HG02981 (cell line): ENCODE results near the gene TMA7.
"Not testable (repeated sequence)": the region's sequence is repeated elsewhere in the genome, so short reads cannot be mapped to it uniquely, and the experiment has no call there.

Experiments used
- ATAC-seq: cut with Tn5 transposase; IDR thresholded peaks from one replicate; pipeline ENCODE4 v1.9.1; 2021; ENCODE audit warnings: mild to moderate bottlenecking, moderate library complexity; ENCODE audit not compliant: unreplicated experiment

TMA7 gene

DNA sequence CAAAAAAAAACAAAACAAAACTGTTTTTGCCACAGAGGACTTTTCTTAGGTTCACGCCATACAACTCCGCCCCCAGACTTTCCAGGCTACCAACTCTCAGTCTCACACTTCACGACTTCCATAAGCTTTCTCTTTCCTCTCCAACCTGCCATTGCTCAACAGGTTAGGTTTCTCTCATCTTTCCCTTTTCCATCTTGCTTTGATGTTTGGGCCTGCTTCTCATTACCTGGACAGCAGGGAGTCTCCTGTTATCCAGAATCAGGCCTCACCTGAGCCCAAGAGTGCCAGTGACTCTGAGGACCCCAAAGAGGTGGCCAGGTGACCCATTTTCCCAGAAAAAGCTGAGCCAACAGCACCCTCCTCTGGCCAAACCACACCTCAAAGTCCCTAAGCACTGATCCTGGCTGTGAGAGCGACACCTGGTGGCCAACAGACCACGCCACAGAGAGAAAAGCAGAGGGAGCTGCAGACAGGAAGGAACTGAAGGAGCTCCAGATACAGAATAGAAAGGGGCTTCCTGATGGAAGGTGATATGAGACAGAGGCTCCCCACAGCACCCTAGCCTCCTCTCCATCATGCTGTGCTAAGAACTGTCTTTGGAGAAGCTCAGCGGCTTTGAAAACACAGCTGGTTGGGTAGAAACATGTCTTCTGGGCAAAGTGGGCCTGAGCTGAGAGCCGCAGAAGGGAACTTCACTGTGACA lies 4.1 kb upstream of the TMA7 start:
- ATAC-seq: no peak

DNA sequence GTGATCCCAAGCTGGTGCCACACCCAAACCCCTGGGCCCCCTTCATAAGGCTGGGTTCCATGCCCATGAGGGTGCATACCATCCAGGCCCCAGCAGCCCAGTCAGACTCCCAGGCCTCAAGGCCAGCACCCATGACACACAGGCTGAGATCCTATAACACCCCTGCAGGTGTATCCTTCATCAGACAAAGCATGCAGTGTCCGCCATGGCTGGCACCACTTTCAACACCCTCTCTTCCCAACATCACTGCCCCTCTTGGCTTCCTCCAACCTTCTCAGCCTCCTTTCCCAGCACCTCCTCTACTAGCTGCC lies 3.6 kb upstream of the TMA7 start:
- ATAC-seq: no peak

DNA sequence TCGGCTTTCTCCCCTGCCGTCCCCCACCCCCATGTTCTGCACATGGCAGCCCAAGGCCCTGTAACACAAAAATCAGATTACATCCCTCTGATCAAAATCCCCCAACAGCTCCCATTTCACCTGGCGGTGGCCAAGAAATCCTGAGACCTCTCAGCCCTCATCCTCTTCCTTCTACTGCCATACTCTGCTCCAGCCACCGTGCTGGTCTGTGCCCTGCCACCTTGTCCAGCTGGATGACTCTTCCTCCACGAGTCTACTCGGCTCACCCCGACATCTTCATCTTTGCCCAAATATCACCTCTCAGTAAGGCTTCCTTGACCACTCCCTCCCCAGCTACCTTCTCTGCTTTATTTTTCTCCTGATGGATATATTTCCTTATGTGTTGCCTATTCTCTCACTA lies 3.2 kb upstream of the TMA7 start:
- ATAC-seq: no peak

DNA sequence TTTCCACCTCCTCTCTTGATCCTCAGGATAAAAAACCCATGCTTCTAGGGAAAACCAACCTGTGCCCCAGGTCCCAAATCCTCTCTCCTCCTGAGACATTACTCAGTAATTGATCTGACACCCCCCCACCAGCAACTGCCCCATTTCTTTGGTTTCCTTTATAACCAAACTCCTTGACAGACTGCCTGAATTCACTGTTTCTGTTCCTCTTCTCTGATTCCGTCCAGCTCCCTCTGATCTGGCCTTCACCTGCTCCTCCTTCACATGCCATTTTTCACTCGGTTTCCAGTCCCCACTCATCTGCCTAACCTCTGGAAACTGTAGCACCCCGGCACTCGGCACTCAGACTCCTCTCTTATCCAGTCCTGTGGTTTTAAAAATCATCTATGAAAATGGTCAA lies 2.2 kb upstream of the TMA7 start:
- no peak for ATAC-seq

DNA sequence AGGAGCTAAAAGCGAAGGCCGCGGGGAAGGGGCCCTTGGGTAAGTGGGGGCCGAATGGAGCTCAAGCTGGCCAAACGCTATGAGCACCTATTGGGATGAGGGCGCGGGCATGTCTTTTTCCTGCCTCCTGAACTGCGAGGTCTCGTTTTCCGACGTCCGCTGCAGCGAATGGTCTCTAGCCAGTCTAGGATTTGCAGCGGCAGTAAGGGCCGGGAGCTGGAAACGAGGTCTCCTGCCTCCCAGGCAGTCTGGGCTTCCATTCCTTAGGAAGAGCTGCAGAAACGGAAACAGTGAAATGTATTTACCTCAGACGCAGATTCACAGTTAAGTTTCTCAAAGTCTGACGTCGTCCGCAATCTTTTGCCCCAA lies 517 bp downstream of the TMA7 start:
- ATAC-seq: no peak

DNA sequence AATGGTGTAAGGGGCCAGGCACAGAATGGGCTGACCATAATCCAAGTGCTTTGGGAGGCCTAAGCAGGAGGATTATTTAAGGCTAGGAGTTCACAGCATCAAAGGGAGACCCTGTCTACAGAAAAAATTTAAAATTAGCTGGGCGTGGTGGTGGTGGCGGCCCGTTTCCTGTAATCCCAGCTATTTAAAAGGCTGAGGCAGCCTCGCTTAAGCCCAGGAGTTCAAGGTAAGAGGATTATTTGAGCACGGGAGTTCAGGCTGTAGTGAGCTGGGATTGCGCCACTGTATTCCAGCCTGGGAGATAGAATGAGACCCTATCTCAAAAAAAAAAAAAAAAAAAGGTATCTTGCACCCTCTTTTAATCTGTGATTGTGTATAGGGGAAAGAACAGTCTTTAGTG lies 1.9 kb downstream of the TMA7 start:
- ATAC-seq: no peak

DNA sequence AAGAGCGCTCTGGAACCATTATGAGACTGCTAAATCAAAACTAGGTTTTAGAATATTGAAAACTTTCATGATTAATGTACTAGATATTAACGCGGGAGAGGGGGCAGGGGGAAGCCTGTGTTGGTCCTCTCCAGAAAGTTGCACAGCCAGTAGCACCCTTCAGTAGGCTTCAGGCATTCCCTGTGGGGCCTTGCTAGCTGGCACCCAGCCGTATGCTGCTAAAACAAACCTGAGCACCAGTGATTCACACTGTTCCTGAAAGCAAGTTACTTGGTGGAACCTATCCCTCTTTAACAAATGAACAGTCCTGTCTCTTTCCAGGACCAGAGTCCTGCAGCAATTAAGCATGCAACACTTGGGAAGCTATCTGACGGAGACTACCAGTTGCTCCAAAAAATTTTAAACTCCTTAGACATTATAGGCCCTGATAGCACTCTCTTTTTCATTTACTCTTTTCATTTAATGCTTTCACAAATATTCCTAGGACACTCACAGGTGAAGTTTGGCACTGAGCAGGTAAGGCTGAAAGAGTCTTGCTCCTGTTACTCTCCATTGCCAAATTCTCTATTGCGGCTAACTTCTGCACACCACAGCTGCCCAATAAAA lies 5.3 kb downstream of the TMA7 start:
- no peak for ATAC-seq

DNA sequence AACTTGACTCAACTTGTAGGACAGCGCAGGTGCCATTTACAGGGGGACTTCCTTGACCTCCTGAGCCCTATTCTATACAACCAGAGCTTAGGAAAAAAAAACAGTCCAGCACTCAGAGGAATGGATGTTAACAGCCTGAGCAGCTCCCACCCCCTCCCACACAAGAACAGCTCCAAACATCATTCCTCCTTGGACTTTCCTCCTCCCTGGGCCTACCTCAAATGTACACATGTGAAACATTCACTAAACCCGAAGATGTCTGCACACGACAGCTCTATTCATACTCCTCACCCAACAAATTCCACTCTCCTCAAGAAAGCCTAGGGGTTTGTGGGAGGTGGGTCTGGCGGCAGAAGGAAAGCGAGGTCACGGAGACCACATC lies 6.0 kb downstream of the TMA7 start:
- ATAC-seq: no peak

DNA sequence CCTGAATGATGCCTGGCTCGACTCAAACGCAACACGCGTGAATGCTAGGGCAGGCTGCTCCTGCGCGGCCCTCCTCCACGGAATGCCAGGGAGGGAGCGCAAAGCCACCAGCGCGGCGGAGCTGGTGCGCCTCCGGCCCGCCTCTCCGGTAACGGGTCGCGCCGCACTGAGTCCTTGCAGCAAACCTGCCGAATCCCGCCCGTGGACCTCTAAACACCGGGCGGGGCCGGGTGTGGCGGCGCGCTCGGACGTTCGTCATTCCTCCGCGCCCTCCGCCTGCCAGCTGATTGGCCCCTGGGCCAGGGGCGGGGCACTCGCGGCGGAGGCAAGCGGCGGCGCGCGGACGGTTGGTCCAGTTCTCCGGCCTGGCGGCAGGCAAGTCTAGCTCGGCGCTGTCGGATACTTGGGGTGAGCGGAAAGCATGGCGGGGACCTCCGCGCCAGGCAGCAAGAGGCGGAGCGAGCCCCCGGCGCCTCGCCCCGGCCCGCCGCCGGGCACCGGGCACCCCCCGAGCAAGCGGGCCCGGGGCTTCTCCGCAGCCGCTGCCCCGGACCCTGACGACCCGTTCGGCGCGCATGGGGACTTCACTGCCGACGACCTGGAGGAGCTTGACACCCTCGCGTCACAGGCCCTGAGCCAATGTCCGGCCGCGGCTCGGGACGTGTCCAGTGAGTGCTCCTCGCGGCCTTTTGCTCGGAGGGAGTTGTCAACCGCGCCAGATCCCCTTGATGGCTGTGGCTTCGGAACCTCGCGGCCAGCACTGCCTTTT lies 6.6 kb downstream of the TMA7 start, which contains the start of gene ATRIP:
ATRIP (plus strand) TSS at position 313 of the 769 bp plus-strand sequence; CDS start at position 422, 109 bp downstream.
- ATAC-seq: peak; percentile 86

DNA sequence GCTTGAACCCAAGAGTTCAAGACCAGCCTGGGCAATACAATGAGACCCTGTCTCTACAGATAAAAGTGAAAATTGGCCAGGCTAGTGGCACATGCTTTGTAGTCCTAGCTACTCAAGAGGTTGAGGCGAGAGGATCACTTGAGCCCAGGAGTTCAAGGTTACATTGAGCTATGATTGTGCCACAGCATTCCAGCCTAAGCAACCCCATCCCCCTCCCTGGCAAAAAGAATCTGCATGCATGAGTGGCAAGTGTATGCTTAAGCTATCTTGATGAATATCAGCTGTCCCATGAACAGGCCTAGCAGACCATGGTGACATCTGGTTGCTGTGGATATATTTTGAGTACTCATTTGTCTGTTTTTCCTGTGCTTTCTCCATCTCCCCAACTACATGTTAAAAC lies 11.2 kb downstream of the TMA7 start:
- ATAC-seq: no peak

DNA sequence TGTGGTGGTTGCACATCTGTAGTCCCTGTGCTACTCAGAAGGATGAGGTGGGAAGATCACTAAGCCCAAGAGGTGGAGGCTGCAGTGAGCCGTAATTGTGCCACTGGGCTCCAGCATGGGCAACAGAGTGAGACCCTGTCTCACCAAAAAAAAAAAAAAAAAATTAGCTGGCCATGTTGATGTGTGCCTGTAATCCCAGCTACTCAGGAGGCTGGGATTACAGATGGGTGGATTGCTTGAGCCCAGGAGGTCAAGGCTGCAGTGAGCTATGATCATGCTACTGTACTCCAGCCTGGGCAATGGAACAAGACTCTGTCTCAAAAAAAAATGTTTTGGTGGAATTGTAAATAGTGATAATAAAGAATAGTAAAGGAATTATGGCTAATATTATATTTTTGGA lies 16.4 kb downstream of the TMA7 start:
- ATAC-seq: no peak

DNA sequence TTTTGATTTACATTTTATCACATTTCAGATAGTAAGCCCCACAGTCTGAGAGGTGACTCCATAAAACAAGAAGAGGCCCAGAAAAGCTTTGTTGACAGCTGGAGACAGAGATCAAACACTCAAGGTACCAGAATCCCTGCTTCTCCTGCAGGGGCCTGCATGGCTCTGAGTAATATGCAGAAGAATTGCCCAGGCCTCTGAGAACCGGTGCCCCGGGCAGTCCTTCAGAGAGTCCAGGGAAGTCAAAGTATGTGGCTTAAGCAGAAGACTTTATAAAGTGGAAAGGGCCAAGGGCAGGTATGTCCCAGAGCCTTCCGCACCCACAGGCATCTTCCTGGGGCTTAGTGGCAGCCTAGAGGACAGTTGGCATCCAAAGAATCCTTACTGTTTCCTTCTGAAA lies 19.3 kb downstream of the TMA7 start:
- ATAC-seq: no peak

DNA sequence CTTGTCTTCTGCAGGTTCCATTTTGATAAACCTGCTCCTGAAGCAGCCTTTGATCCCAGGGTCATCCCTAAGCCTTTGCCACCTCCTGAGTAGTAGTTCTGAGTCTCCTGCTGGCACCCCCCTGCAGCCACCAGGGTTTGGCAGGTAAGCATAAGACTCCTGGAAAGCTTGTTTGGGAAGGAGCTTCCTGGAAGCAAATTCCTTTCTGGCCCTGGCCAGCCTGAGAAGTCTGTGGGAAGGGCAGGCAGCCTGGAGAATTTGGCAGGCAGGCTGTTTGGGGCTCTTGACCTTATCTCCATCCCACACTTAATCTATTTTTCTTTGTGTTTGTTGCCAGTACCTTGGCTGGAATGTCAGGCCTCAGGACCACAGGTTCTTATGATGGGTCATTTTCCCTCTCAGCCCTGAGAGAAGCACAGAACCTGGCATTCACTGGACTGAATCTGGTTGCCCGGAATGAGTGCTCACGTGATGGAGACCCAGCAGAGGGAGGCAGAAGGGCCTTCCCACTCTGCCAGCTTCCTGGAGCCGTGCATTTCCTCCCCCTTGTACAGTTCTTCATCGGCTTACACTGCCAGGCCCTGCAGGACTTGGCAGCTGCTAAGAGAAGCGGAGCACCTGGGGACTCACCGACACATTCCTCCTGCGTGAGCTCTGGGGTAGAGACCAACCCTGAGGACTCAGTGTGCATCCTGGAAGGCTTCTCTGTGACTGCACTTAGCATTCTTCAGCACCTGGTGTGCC lies 19.9 kb downstream of the TMA7 start:
- no peak for ATAC-seq

DNA sequence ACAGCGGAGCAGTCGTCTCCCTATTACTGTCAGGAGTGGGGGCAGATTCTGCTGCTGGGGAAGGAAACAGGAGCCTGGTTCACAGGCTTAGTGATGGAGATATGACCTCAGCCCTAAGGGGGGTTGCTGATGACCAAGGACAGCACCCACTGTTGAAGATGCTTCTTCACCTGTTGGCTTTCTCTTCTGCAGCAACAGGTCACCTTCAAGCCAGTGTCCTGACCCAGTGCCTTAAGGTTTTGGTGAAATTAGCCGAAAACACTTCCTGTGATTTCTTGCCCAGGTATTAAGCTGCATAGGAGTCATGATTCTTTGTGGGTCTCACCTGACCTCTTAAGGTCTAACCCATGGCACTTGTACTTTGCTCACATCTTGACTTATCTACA lies 20.5 kb downstream of the TMA7 start:
- no peak for ATAC-seq

DNA sequence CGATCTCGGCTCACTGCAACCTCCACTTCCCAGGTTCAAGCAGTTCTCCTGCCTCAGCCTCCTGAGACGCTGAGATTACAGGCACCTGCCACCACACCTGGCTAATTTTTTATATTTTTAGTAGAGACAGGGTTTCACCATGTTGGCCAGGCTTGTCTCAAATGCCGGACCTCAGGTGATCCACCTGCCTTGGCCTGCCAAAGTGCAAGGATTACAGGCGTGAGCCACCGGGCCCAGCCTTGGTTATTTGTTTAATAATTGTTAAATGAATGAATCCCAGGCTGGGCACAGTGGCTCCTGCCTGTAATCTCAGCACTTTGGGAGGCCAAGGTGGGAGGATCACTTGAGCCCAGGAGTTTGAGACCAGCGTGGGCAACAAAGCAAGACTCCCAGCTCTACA lies 21.7 kb downstream of the TMA7 start:
- ATAC-seq: not testable (repeated sequence)

DNA sequence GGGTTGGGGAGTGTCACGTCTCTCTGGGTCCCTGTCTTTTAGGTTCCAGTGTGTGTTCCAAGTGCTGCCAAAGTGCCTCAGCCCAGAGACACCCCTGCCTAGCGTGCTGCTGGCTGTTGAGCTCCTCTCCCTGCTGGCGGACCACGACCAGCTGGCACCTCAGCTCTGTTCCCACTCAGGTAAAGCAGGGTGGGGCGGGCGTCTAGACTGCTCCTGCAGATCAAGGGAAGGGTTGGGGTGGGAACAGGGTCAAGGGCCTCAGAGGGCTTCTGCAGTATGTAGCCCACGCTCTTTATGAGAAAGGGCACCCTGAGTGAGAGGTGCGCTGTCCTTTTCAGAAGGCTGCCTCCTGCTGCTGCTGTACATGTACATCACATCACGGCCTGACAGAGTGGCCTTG lies 23.6 kb downstream of the TMA7 start:
- no peak for ATAC-seq

DNA sequence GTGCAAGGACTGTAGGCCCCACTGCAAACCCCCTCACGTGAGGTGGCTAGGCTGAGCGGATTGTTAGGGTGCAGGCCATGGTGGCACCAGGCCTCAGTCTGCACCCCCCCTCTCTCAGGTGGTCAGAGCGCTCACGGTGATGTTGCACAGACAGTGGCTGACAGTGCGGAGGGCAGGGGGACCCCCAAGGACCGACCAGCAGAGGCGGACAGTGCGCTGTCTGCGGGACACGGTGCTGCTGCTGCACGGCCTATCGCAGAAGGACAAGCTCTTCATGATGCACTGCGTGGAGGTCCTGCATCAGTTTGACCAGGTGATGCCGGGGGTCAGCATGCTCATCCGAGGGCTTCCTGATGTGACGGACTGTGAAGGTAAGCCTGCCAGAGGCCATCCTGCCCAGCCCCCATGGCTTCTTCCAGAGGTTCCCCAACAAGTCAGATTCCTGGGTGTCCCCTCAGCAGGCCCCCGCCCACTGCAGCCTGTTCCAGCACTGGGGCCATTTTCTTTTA lies 24.7 kb downstream of the TMA7 start:
- ATAC-seq: no peak

DNA sequence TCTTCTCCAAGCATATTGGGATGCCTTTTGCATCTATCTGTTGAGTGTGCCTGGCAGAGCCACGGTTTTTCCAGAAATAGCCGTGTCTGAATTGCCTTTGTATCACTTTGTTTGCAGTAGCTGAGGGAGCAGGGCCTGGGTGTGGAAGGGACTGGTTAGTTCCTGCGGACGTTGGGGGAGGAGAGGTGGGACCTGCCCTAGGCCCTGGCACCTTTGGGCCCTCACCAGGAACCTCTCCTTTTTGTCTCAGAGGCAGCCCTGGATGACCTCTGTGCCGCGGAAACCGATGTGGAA lies 25.1 kb downstream of the TMA7 start:
- ATAC-seq: no peak

DNA sequence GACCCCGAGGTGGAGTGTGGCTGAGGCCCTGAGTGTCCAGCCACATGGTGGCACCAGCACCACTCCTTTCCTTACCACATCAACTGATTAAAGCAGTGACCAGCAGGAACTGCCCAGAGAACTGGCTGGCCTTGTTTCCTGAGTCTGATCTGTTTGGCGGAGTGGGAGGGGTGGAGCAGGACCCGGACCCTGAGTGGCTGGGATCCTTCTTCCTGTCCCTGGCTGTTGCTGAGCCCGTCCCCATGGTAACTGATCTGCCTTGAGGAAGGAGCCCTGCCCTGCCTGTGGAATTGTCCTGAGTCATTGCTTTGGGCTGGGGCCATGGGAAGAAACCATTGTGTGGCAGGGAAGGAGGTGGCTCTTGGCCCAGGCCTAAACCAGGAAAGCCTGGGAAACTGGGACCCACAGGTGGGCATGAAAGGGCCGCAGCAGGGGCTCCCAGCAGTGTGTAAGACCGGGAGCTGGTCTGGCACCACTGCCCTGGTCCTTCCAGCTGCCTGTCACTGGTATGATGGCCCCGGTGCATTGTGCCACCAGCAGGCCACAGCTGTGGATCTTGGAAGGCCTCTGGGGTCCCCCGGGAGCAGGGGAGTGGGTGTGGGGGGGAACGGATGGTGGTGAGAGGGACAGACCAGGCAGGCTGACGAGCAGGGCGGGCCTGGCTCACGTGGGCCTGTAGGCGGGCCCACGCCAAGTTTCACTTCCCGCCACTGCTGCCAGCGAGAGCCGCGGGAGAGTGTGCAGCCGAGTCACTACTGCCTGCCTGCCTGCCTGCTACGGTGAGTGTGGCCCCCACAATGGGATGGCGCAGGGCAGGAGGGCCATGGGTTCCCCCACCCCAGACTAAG lies 25.7 kb downstream of the TMA7 start:
- ATAC-seq: peak; percentile 79

DNA sequence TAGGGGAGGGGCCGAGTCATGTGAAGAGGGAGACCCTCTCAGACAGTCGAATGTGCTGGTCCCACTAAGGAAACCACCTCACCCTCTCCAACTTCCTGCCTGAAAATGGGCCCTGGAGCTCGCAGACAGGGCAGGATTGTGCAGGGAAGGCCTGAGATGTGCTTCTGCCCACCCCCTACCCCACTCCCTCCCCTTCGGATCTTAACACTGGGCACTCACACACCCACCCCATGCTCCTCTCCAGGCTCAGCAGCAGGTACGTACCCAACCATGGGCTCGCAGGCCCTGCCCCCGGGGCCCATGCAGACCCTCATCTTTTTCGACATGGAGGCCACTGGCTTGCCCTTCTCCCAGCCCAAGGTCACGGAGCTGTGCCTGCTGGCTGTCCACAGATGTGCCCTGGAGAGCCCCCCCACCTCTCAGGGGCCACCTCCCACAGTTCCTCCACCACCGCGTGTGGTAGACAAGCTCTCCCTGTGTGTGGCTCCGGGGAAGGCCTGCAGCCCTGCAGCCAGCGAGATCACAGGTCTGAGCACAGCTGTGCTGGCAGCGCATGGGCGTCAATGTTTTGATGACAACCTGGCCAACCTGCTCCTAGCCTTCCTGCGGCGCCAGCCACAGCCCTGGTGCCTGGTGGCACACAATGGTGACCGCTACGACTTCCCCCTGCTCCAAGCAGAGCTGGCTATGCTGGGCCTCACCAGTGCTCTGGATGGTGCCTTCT lies 26.5 kb downstream of the TMA7 start:
- ATAC-seq: no peak
